Measurements from ENCODE around the gene TM4SF20.

The TM4SF20 gene

DNA sequence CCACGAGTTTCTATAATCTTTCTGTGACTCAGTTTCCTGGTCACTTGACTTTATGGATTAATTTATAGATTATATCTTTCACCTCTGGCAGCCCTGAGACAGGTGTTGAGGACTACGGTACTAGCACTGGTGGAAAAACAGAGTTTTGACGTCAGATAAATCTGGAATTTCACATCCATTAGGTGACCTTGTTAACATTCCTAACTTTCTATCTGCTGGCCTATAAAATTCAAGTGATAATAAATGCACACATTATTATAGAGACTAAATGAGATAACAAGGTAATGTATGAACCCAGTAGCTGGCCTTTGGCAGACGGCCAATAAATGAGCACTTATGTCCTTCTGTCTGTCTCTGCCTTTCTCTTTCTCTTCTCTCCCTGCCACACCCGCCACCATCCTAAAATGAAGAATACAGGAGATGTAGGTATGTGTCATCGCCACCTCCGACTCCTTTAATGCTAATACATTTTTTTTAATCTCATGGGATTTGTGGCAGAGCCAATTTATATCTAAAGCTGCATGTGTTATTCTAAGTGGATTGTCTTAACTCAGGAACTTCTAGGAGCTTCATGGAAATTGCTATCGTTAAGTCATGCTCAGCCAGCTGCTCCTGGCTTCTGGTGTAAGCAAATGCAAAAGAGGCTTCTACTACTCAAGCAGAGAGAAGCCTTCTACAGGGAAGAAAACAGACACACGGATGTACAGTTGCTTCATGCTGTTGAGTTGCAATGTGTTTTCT, 2.3 kb downstream of the TM4SF20 start:
- Histone ChIP-seq H3K4me1 (ENCODE audit: control insufficient read depth, low read length) (no peaks in the 10 kb centered on the region), H3K27ac (ENCODE audit: low read depth, low read length) (no peak overlapping the region)

GRCh38 chr2:227374158-227374557, 4.9 kb downstream of the TM4SF20 start:
- Histone ChIP-seq H3K79me2 (ENCODE audit: control insufficient read depth, low read length) (no peaks in the 10 kb centered on the region), H3K4me1 (ENCODE audit: control insufficient read depth, low read length) (no peaks in the 10 kb centered on the region), H3K4me3 (ENCODE audit: low read length) (no peak overlapping the region), H3K9me2 (replicated peaks; ENCODE audit: control insufficient read depth, low read length) (no peaks in the 10 kb centered on the region), H3F3A (ENCODE audit: control insufficient read depth, insufficient read depth) (no peaks in the 10 kb centered on the region), H3K36me3 (ENCODE audit: control insufficient read depth, low read length) (no peaks in the 10 kb centered on the region), H3K27me3 (ENCODE audit: control insufficient read depth, low read length) (no peaks in the 10 kb centered on the region; the same call in 1 of the 2 replicates), H3K9me3 (ENCODE audit: control insufficient read depth, insufficient read depth, low read length) (no peaks in the 10 kb centered on the region), H4K20me1 (ENCODE audit: control insufficient read depth, insufficient read depth, low read depth, low read length) (no peaks in the 10 kb centered on the region), H3K27ac (ENCODE audit: low read depth, low read length) (no peak overlapping the region), H3K4me2 (ENCODE audit: low read length) (no peak overlapping the region)
- TF ChIP-seq EZH2phosphoT487 (IDR thresholded peaks at IDR 0.05; ENCODE audit: borderline replicate concordance, low read length) (no peak), CTCF (IDR thresholded peaks at IDR 0.05; ENCODE audit: low read depth, low read length, poor library complexity, severe bottlenecking) (no peak)

More for the DNA sequence above, 2.3 kb downstream of the TM4SF20 start:
- Histone ChIP-seq H4K20me1 (ENCODE audit: control insufficient read depth, insufficient read depth, low read depth, low read length) (no peaks in the 10 kb centered on the region), H3K9me3 (ENCODE audit: control insufficient read depth, insufficient read depth, low read length) (no peaks in the 10 kb centered on the region), H3K4me2 (ENCODE audit: low read length) (no peak overlapping the region), H3K36me3 (ENCODE audit: control insufficient read depth, low read length) (no peaks in the 10 kb centered on the region), H3F3A (ENCODE audit: control insufficient read depth, insufficient read depth) (no peaks in the 10 kb centered on the region), H3K79me2 (ENCODE audit: control insufficient read depth, low read length) (no peaks in the 10 kb centered on the region), H3K4me3 (ENCODE audit: low read length) (no peak overlapping the region), H3K9me2 (replicated peaks; ENCODE audit: control insufficient read depth, low read length) (no peaks in the 10 kb centered on the region), H3K27me3 (ENCODE audit: control insufficient read depth, low read length) (no peaks in the 10 kb centered on the region)
- TF ChIP-seq EZH2phosphoT487 (IDR thresholded peaks at IDR 0.05; ENCODE audit: borderline replicate concordance, low read length) (no peak), CTCF (IDR thresholded peaks at IDR 0.05; ENCODE audit: low read depth, low read length, poor library complexity, severe bottlenecking) (no peak)

DNA sequence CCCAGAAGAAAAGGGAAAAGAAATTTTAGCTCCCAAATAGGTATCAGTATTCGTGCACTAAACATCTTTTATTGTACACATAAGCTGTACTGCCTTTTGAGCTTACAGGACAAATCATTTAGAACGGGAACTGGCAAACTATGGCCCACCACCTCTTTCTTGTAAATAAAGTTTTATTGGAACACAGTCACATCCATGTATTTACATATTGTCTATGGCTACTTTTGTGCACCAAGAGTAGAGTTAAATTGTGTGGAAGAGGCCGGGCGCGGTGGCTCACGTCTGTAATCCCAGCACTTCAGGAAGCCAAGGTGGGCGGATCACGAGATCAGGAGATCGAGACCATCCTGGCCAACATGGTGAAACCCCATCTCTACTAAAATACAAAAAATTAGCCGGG, 5.7 kb downstream of the TM4SF20 start:
- H3F3A ChIP-seq (ENCODE audit: control insufficient read depth, insufficient read depth) = no peaks in the 10 kb centered on the region
- no peak for TF ChIP-seq EZH2phosphoT487 (IDR thresholded peaks at IDR 0.05; ENCODE audit: borderline replicate concordance, low read length)
- TF ChIP-seq CTCF (IDR thresholded peaks at IDR 0.05; ENCODE audit: low read depth, low read length, poor library complexity, severe bottlenecking) = no peak
- no peaks in the 10 kb centered on the region; the same call in 1 of the 2 replicates for H3K27me3 ChIP-seq (ENCODE audit: control insufficient read depth, low read length)
- H4K20me1 ChIP-seq (ENCODE audit: control insufficient read depth, insufficient read depth, low read depth, low read length) = no peaks in the 10 kb centered on the region
- H3K4me2 ChIP-seq (ENCODE audit: low read length) = no peak overlapping the region
- no peak overlapping the region for H3K4me3 ChIP-seq (ENCODE audit: low read length)
- no peaks in the 10 kb centered on the region for H3K9me3 ChIP-seq (ENCODE audit: control insufficient read depth, insufficient read depth, low read length)
- H3K4me1 ChIP-seq (ENCODE audit: control insufficient read depth, low read length) = no peaks in the 10 kb centered on the region
- no peaks in the 10 kb centered on the region for H3K9me2 ChIP-seq (replicated peaks; ENCODE audit: control insufficient read depth, low read length)
- H3K79me2 ChIP-seq (ENCODE audit: control insufficient read depth, low read length) = no peaks in the 10 kb centered on the region
- no peak overlapping the region for H3K27ac ChIP-seq (ENCODE audit: low read depth, low read length)
- no peaks in the 10 kb centered on the region for H3K36me3 ChIP-seq (ENCODE audit: control insufficient read depth, low read length)
